Keratinocyte (primary cell): ENCODE measurements around the gene SPPL3. TPM values are rescaled to one million over a fixed set of nuclear protein-coding genes. Genes with fewer than 3 reads are reported as not detected.

ENCODE experiments used
- DNase-seq: peaks from one replicate; pipeline ENCODE4 v3.0.0-alpha.2; 2011; ENCODE audit warnings: low read depth, missing footprints, low spot score
- FAIRE-seq: peaks from 2 replicates; lab custom pipeline; 2011; peaks lifted over from hg19 to GRCh38; lab: Jason Lieb, UNC
- H2AFZ ChIP-seq: 2 replicates; pipeline ENCODE4 v1.6.0; 2012; ENCODE audit warnings: low read length, control low read depth, inconsistent platforms; ENCODE audit not compliant: control insufficient read depth
- H3K27ac ChIP-seq: 2 replicates; pipeline ENCODE4 v1.5.1; 2011; ENCODE audit warnings: low read length; ENCODE audit not compliant: control insufficient read depth, insufficient read depth
- H3K27me3 ChIP-seq: 3 replicates; pipeline ENCODE4 v1.6.0; 2011; ENCODE audit warnings: low read length; ENCODE audit not compliant: control insufficient read depth, insufficient read depth; ENCODE audit errors: extremely low read depth
- H3K36me3 ChIP-seq, 2 experiments: 2 replicates in 1 of 2; 3 replicates in 1 of 2; pipeline ENCODE4 v1.5.1; 2011; ENCODE audit warnings: low read length in 2 of 2, mild to moderate bottlenecking in 1 of 2; ENCODE audit not compliant: control insufficient read depth in 2 of 2, insufficient read depth in 2 of 2; ENCODE audit errors: extremely low read depth in 1 of 2
- H3K4me1 ChIP-seq: 3 replicates; pipeline ENCODE4 v1.5.1; 2011; ENCODE audit warnings: low read length; ENCODE audit not compliant: control insufficient read depth, insufficient read depth; ENCODE audit errors: extremely low read depth
- H3K4me2 ChIP-seq: 3 replicates; pipeline ENCODE4 v1.6.0; 2011; ENCODE audit warnings: low read depth, low read length; ENCODE audit not compliant: control insufficient read depth, insufficient read depth; ENCODE audit errors: extremely low read depth
- H3K4me3 ChIP-seq, 3 experiments: fragments of 200-600 bp in 1 of 3; sonication (generic) in 1 of 3; 2 replicates in 2 of 3; 3 replicates in 1 of 3; pipeline ENCODE4 v1.5.1; 2011 to 2016; ENCODE audit warnings: low read length in 3 of 3, mild to moderate bottlenecking in 3 of 3, control low read depth in 2 of 3, inconsistent platforms in 1 of 3, low read depth in 1 of 3, mixed read lengths in 1 of 3, mixed run types in 1 of 3, moderate library complexity in 1 of 3; ENCODE audit not compliant: control insufficient read depth in 2 of 3, insufficient read depth in 2 of 3; ENCODE audit errors: extremely low read depth in 1 of 3
- H3K79me2 ChIP-seq: 2 replicates; pipeline ENCODE4 v1.6.0; 2012; ENCODE audit warnings: low read length; ENCODE audit not compliant: control insufficient read depth, insufficient read depth
- H3K9ac ChIP-seq: 3 replicates; pipeline ENCODE4 v1.6.0; 2011; ENCODE audit warnings: low read length; ENCODE audit not compliant: control insufficient read depth, insufficient read depth; ENCODE audit errors: extremely low read depth
- H3K9me1 ChIP-seq: 3 replicates; pipeline ENCODE4 v1.6.0; 2011; ENCODE audit warnings: low read length; ENCODE audit not compliant: control insufficient read depth, insufficient read depth; ENCODE audit errors: extremely low read depth
- H3K9me3 ChIP-seq: 2 replicates; pipeline ENCODE4 v1.5.1; 2012; ENCODE audit warnings: low read depth, low read length; ENCODE audit not compliant: control insufficient read depth
- H4K20me1 ChIP-seq: 3 replicates; pipeline ENCODE4 v1.6.0; 2011; ENCODE audit warnings: low read length; ENCODE audit not compliant: control insufficient read depth, insufficient read depth; ENCODE audit errors: extremely low read depth
- CTCF ChIP-seq, 3 experiments: IDR thresholded peaks in 1 of 3; conservative IDR thresholded peaks in 1 of 3; optimal IDR thresholded peaks in 1 of 3; 2 replicates in 2 of 3; 3 replicates in 1 of 3; pipeline versions ENCODE3 to v1.5.1; 2011; ENCODE audit warnings: low read length in 3 of 3, mild to moderate bottlenecking in 3 of 3, moderate library complexity in 2 of 3, control low read depth in 1 of 3, inconsistent platforms in 1 of 3; ENCODE audit not compliant: insufficient read depth in 2 of 3; ENCODE audit errors: extremely low read depth in 1 of 3
- EZH2 ChIP-seq: IDR thresholded peaks from one replicate; pipeline ENCODE4 v1.6.1; 2012; ENCODE audit warnings: inconsistent platforms, mild to moderate bottlenecking, low read length, moderate library complexity
- dilution Hi-C: fragments of 300-500 bp; cut with MboI; formaldehyde crosslinking; loops from one replicate; pipeline ENCODE4 v1.7.0; 2020; ENCODE audit warnings: low sequenced_read_pairs; ENCODE audit not compliant: extremely low pct_ligation_motif_present
- polyA plus RNA-seq, 5 experiments: library from polyadenylated mRNA; depleted of rRNA in 3 of 5; stranded (reverse) in 3 of 5; stranded (forward) in 1 of 5; unstranded in 1 of 5; fragments of >200 nt; gene quantifications; 1 replicate in 1 of 5; 2 replicates in 3 of 5; 3 replicates in 1 of 5; pipeline versions ENCODE4 v1.2.1 to v1.2.3, GENCODE V29; 2011 to 2012; ENCODE audit warnings: missing spikeins in 2 of 5, low read depth in 1 of 5, low replicate concordance in 1 of 5

The SPPL3 gene
- polyA plus RNA-seq, 1 donor (not counting 4 experiments of a cell fraction or from before 2014, with no cell fraction given), result 28.3 TPM

DNA sequence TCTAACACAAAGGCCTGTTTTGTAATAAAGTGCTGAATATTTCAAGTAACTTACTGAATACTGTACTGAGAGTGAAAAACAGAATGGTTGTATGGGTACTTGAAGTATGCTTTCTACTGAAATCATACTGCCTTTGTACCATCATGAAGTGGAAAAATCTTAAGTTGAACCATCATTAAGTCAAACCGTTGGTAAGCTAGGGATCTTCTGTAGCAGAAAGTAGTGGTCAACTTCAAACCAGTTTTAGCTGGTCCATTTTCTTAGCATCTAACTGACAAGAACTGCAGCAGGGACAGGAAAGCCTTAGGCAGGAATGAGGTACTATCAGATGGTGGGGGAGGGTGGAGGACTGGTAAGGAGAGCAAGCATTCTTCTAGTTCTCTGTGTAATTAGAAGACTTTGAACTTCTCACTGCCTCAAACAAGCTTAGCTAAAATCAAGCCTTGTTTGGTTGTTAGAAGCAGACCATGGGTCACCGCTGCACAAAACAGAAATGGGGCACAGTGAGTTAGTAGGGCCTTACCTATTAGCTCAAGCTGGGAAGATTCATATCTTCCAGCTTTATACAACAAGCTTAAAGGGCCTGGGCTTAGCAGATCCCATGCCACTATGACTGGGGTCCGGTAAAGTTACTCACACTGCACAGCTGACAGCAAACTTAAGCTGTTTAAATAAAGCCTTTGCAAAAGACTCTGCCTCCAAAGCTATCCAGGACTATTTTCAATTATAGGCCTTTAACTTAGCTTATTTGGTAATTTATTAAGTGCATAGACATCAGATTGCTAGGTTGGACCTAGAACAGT, 104.7 kb downstream of the SPPL3 start:
- Histone ChIP-seq H3K79me2 (peaks cover 13% of the 10 kb centered on the region), H3K9ac (no peak overlapping the region), H3K4me1 (peaks cover 10% of the 10 kb centered on the region), H3K36me3 (no peaks in the 10 kb centered on the region), H3K27me3 (no peaks in the 10 kb centered on the region), H3K9me3 (peaks cover 1% of the 10 kb centered on the region), H3K4me2 (no peak overlapping the region), H4K20me1 (peaks cover 1% of the 10 kb centered on the region), H3K27ac (no peak overlapping the region), H3K4me3 (no peak overlapping the region), H3K9me1 (peaks cover 2% of the 10 kb centered on the region), H2AFZ (no peak overlapping the region)
- no peak for FAIRE-seq
- dilution Hi-C loops, result no loop called here
- DNase-seq, result no peak
- TF ChIP-seq EZH2, result no peak
- no peak for TF ChIP-seq CTCF (optimal IDR thresholded peaks at IDR 0.05 in 1 of 3, IDR thresholded peaks at IDR 0.05 in 1 of 3, conservative IDR thresholded peaks at IDR 0.05 in 1 of 3; ENCODE audit: extremely low read depth in 1 of 3, insufficient read depth in 2 of 3, low read length in 3 of 3)

GRCh38 chr12:120798696-120799095, 105.5 kb downstream of the SPPL3 start:
- Histone ChIP-seq H3K27ac (no peak overlapping the region), H3K27me3 (no peaks in the 10 kb centered on the region), H3K79me2 (peaks cover 9% of the 10 kb centered on the region), H3K36me3 (no peaks in the 10 kb centered on the region), H3K9ac (no peak overlapping the region), H4K20me1 (no peaks in the 10 kb centered on the region), H2AFZ (no peak overlapping the region), H3K9me3 (peaks cover 1% of the 10 kb centered on the region), H3K4me3 (no peak overlapping the region), H3K4me2 (no peak overlapping the region), H3K4me1 (peaks cover 9% of the 10 kb centered on the region), H3K9me1 (peaks cover 2% of the 10 kb centered on the region)
- TF ChIP-seq CTCF (optimal IDR thresholded peaks at IDR 0.05 in 1 of 3, IDR thresholded peaks at IDR 0.05 in 1 of 3, conservative IDR thresholded peaks at IDR 0.05 in 1 of 3; ENCODE audit: extremely low read depth in 1 of 3, insufficient read depth in 2 of 3, low read length in 3 of 3) (no peak), EZH2 (no peak)
- DNase-seq (no peak), FAIRE-seq (no peak)
- dilution Hi-C loops, result no loop called here
